SKM-1 (cell line): ENCODE results near the gene SP6.

Source experiments
- DNase-seq: peaks from one replicate; lab custom pipeline; 2025; ENCODE audit not compliant: unreplicated experiment; lab: John Stamatoyannopoulos, UW

The SP6 gene

DNA sequence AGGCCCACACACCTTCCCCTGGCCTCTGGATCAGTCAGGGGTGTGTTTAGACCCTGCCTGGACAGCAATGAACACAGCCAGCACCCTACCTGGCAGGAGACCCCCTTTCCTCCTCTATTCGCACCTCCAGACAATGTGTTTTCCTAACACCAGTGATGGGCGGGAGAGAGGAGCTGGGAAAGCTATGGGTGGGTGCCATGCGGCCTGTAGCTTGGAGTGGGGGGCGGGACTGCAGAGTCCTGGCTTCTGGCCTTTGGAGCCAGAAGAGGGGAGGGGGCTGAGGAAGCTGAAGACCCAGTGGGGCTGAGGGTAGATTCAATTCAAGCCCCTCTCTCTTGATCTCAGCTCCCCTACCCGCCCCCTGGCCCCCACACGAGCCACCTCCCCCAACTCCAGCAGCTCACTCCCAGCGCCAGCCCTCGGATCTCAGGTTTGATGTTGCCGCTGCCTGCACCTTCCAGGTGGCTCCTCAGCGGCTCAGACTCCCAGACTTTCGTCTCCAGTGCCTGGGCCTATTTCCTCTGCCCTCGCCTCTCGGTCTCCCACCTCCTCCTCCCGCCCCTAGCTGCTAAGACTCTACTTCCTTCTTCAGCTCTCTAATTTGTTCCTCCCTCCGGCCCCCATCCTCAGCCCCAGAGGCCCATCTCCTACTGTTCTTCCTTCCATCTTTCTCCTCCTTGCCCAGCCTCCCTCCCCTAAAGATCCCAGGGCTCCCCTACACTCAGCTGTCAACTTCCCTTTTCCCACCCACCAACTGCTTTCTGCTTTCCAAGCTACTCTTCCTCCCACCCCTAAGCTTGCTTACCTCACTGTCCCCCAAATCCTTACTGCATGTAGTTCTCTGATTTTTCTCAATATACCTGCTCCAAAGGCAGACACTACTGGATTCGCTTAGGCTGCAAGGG lies 6.8 kb upstream of the SP6 start:
- no peak for DNase-seq

GRCh38 chr17:47856830-47857229 lies 5.9 kb upstream of the SP6 start:
- no peak for DNase-seq

DNA sequence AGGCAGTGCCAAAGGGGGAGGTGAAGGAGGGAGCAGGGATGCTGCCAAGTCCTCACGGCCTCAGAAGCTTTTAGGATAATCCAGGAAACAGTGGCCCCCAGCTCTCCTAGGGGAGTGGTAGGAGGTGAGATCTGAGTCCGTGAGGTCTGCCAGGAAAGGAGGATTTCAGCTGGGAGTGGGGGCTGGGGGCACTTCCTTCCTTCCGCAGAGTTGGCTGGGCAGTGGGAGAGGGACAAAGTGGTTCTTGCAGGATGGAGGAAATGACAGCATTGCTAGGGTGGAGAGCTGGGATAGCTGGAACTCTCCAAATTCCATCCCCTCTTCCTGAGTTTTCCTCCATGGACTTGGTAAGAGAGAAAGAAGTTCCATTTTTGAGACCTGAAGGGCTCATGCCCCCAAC lies 4.8 kb upstream of the SP6 start:
- DNase-seq = no peak

GRCh38 chr17:47853616-47854015 lies 2.7 kb upstream of the SP6 start:
- no peak for DNase-seq

DNA sequence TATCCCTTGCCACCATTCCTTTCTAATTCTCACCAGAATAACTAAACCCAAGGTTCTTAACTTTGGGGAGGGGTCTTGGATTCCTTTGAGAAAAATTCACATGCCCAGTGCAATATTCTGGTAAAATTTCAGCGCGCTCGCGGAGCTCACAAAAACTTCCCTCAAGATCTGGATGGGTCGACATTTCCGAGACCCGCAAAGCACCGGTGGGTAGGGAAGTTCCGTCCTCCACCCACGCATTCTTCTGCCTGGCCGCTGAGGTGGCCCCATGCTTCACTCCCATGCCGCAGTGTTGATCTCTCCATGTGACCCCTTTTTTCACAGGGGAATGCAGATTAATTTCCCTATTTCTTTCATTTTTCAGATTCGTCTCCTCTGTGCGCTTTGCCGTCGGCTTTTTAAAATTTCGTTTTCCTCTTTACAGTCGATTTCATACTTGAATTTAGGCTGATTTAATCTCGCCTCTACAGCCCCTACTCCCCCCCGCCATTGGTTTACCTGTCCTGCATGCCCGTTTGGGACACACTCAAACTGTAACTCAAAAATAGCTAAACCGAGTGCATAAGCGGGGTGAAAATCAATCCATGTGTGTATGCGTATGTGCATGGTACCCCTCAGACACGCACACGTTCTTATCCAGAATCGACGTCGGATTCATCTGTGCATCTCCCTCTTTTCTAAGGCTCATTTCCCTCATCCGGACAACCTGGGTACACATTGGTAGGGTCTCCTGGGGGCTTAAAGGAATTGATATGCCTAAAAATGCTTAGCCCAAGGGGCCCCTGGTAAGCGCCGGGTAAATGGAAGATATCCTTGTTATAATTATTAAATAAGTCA lies 1.4 kb upstream of the SP6 start:
- no peak for DNase-seq

GRCh38 chr17:47851764-47852112 lies 775 bp upstream of the SP6 start:
- DNase-seq = no peak

GRCh38 chr17:47850373-47850691 lies 631 bp downstream of the SP6 start:
- DNase-seq = no peak

- no peak for DNase-seq
Observed at GRCh38 chr17:47848198-47848513, 2.8 kb downstream of the SP6 start.

GRCh38 chr17:47847341-47848197 lies 3.4 kb downstream of the SP6 start:
- no peak for DNase-seq

GRCh38 chr17:47846716-47847340 lies 4.1 kb downstream of the SP6 start:
- DNase-seq = no peak

GRCh38 chr17:47845716-47846075 lies 5.3 kb downstream of the SP6 start:
- no peak for DNase-seq

GRCh38 chr17:47844814-47845715 lies 5.9 kb downstream of the SP6 start:
- no peak for DNase-seq

- no peak for DNase-seq
Observed at GRCh38 chr17:47844227-47844626, 6.7 kb downstream of the SP6 start.

GRCh38 chr17:47843391-47843730 lies 7.6 kb downstream of the SP6 start:
- no peak for DNase-seq

- DNase-seq = no peak
Observed at GRCh38 chr17:47841488-47842291, 9.3 kb downstream of the SP6 start.

DNA sequence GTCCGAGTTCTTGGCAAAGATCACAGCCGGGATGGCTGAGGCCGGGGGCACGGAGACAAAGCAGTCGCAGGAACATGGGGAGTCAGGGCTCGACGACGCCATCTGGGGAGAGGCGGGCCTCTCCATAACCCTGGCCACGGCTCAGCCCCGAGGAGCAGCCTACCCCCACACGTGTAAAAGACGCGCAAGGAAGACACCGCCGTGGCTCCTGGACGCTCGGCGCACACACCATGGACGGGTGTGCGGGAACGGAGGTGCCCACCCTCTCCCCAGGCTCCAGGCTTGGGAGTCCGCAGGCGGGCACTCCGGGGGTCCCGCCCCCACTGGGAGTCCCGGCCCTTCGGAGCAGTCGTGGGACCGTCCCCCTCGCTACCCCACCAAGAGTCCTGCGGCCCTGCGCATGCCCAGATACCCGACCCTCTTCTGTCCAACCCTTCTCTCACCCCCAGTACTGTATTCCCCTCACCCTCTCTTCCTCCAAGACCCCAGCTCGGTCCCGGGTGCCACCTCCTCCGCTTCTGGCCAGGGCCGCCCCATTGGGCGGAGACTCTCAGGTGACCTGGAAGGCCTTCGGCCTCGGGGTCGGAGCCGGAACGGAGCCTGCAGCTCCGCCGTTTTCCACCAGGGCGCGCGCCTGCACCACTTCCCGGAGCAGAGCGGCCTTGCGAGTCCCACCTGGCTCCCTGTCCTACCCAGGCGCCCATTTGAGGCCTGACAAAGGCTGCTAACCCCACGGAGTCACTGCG lies 10.0 kb downstream of the SP6 start, which contains the start of gene SCRN2:
TSS of gene SCRN2 (minus strand) at position 532 of the 746 bp plus-strand sequence. CDS start at position 102, 430 bp downstream.
- peak; percentile 68 for DNase-seq

DNA sequence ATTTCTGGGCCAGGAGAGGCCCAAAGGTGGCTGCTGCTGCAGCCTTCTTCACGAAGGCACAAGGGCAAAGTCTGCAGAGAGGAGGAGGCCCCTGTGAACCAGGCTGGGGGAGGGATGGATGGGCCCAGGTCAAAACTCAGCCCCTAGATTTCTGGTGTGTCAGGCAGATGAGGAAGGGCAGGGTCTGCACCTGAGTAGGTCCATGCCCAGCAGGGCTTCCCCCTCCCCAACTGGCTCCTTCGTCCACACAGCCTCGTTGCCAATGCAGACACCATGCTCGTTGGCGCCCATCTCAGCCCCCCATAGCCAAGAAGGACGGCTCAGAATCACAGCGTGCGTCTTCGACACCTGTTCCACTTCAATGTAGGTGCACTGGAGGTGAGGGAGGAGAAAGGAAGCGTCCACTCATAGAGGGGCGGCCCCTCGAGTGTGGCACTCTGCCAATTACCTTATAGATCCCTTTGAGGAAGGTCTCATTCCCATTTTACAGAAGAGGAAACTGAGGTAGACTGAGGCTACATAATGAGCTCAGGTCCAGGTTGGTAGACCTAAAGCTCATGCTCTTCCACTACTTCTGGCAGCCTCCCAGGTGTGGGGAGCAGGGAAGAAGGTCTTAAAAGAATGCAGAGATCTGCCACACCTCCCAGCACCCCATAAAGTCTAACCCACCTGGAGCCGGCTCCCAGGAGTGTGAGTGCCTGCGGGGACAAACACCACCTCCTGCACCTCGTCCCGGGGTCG lies 10.8 kb downstream of the SP6 start:
- no peak for DNase-seq

- no peak for DNase-seq
Observed at GRCh38 chr17:47839071-47839470, 11.9 kb downstream of the SP6 start.
